HepG2 (cell line): ENCODE results near the gene TMEM120A. TPM values are rescaled to one million over a fixed set of nuclear protein-coding genes. Genes with fewer than 3 reads are reported as not detected.
A peak's percentile ranks its signal among the peaks of the same experiment; 100 is the strongest.

Source experiments
- ATAC-seq: fragments of 200-7000 bp; cut with Tn5 transposase; 3 replicates; pipeline ENCODE4 v1.9.1; 2020; ENCODE audit warnings: mild to moderate bottlenecking, moderate library complexity
- BruUV-seq: library from RNA; stranded (reverse); fragments of 400-500 nt; replicated peaks from 2 replicates; lab custom pipeline; 2021; lab: Mats Ljungman, UMichigan
- CTCF ChIA-PET: fragments of 300-600 bp; formaldehyde crosslinking; extraction: SDS; loops from one replicate; lab custom pipeline; 2021; ENCODE audit warnings: low total read pairs, inconsistent platforms, low intra/inter-chr PET ratio; lab: Yijun Ruan, JAX
- POLR2A ChIA-PET: fragments of 350-600 bp; sonication (Branson Sonifier 250); formaldehyde crosslinking; loops from one replicate; lab custom pipeline; 2020; ENCODE audit warnings: antibody characterized with exemption, inconsistent platforms; lab: Yijun Ruan, JAX
- DNase-seq: peaks from one replicate; pipeline ENCODE4 v3.0.0-alpha.2; 2015; ENCODE audit warnings: low spot score
- FAIRE-seq: peaks from 3 replicates; lab custom pipeline; 2011; peaks lifted over from hg19 to GRCh38; lab: Jason Lieb, UNC
- H2AFZ ChIP-seq: one replicate; pipeline ENCODE4 v1.6.1; 2011; ENCODE audit warnings: low read length, inconsistent platforms
- H3K27ac ChIP-seq: fragments of 300-600 bp; 3 replicates; pipeline ENCODE4 v1.8.0; 2011; ENCODE audit warnings: mixed run types, mild to moderate bottlenecking, mixed read lengths, low read length, inconsistent platforms; ENCODE audit not compliant: insufficient read depth; ENCODE audit errors: extremely low read length
- H3K27me3 ChIP-seq, 2 experiments: fragments of 200-600 bp in 1 of 2; 2 replicates in 1 of 2; 3 replicates in 1 of 2; pipeline versions ENCODE4 v1.6.0 to v1.8.0; 2011; ENCODE audit warnings: low read length in 2 of 2, mild to moderate bottlenecking in 2 of 2, moderate library complexity in 2 of 2, inconsistent platforms in 1 of 2; ENCODE audit not compliant: insufficient read depth in 2 of 2, control insufficient read depth in 1 of 2
- H3K36me3 ChIP-seq, 2 experiments: fragments of 200-600 bp in 1 of 2; replicated peaks in 1 of 2; 2 replicates in 1 of 2; 3 replicates in 1 of 2; pipeline versions ENCODE4 v1.5.1 to v1.8.0; 2011; ENCODE audit warnings: low read length in 2 of 2, inconsistent platforms in 1 of 2; ENCODE audit not compliant: insufficient read depth in 2 of 2, control insufficient read depth in 1 of 2
- H3K4me1 ChIP-seq: 2 replicates; pipeline ENCODE4 v1.5.1; 2012; ENCODE audit warnings: low read length, inconsistent platforms; ENCODE audit not compliant: insufficient read depth
- H3K4me2 ChIP-seq: 2 replicates; pipeline ENCODE4 v1.6.0; 2011; ENCODE audit warnings: low read depth, low read length, inconsistent platforms
- H3K4me3 ChIP-seq, 3 experiments: fragments of 200-600 bp in 1 of 3; sonication (generic), shearing (Covaris generic) in 1 of 3; replicated peaks in 1 of 3; 2 replicates each; pipeline ENCODE4 v1.5.1; 2011 to 2016; ENCODE audit warnings: low read length in 3 of 3, inconsistent platforms in 2 of 3, low read depth in 2 of 3, mild to moderate bottlenecking in 2 of 3, control low read depth in 1 of 3, mixed read lengths in 1 of 3; ENCODE audit not compliant: insufficient read depth in 1 of 3
- H3K79me2 ChIP-seq: one replicate; pipeline ENCODE4 v1.6.1; 2011; ENCODE audit warnings: low read length, inconsistent platforms; ENCODE audit not compliant: insufficient read depth
- H3K9ac ChIP-seq: 2 replicates; pipeline ENCODE4 v1.6.0; 2011; ENCODE audit warnings: mild to moderate bottlenecking, low read depth, low read length, inconsistent platforms; ENCODE audit not compliant: insufficient read depth
- H3K9me3 ChIP-seq: 2 replicates; pipeline ENCODE4 v1.5.1; 2012; ENCODE audit warnings: mild to moderate bottlenecking, low read length
- H4K20me1 ChIP-seq: 2 replicates; pipeline ENCODE4 v1.6.0; 2011; ENCODE audit warnings: inconsistent platforms, mild to moderate bottlenecking, low read length, moderate library complexity; ENCODE audit not compliant: insufficient read depth
- AGO1 ChIP-seq: fragments of 200-400 bp; formaldehyde crosslinking; IDR thresholded peaks from 2 replicates; pipeline ENCODE4 v1.6.1; 2017; ENCODE audit warnings: mild to moderate bottlenecking, low read depth, low read length, moderate library complexity; ENCODE audit not compliant: poor library complexity, severe bottlenecking
- AGO2 ChIP-seq: fragments of 200-400 bp; formaldehyde crosslinking; optimal IDR thresholded peaks from 2 replicates; pipeline ENCODE3; 2017; ENCODE audit warnings: mild to moderate bottlenecking, low read depth, low read length, moderate library complexity
- ELF3 ChIP-seq: IDR thresholded peaks from 2 replicates; pipeline ENCODE4 v1.6.1; 2016; ENCODE audit warnings: missing genetic modification reagents, missing compliant biosample characterization
- FOXO1 ChIP-seq: sonication (generic); formaldehyde crosslinking; IDR thresholded peaks from 2 replicates; pipeline ENCODE4 v1.4.0; 2020; ENCODE audit warnings: missing genetic modification reagents
- HOXA3 ChIP-seq: sonication (generic); formaldehyde crosslinking; IDR thresholded peaks from 2 replicates; pipeline ENCODE4 v1.5.0; 2020; ENCODE audit warnings: missing genetic modification reagents
- IKZF5 ChIP-seq: IDR thresholded peaks from 2 replicates; pipeline ENCODE4 v1.6.1; 2018; ENCODE audit warnings: missing genetic modification reagents, mild to moderate bottlenecking, missing compliant biosample characterization
- MYC ChIP-seq: sonication (generic); formaldehyde crosslinking; IDR thresholded peaks from 2 replicates; pipeline ENCODE4 v1.9.0; 2021; ENCODE audit warnings: missing genetic modification reagents, borderline replicate concordance
- NFKB2 ChIP-seq: sonication (generic); formaldehyde crosslinking; IDR thresholded peaks from 2 replicates; pipeline ENCODE4 v1.4.0; 2020; ENCODE audit warnings: missing genetic modification reagents, borderline replicate concordance
- ONECUT2 ChIP-seq: sonication (generic); formaldehyde crosslinking; IDR thresholded peaks from 2 replicates; pipeline ENCODE4 v1.4.0; 2020; ENCODE audit warnings: missing genetic modification reagents
- PCBP1 ChIP-seq: fragments of 200-400 bp; formaldehyde crosslinking; IDR thresholded peaks from 2 replicates; pipeline ENCODE4 v1.6.1; 2017; ENCODE audit warnings: mild to moderate bottlenecking, low read depth, low read length, borderline replicate concordance
- PLRG1 ChIP-seq: fragments of 450-650 bp; conservative IDR thresholded peaks from 2 replicates; pipeline ENCODE4 v1.6.1; 2016
- POLR2A ChIP-seq, 2 experiments: IDR thresholded peaks; 2 replicates each; pipeline ENCODE4 v1.6.1; 2011; ENCODE audit warnings: low read depth in 2 of 2, low read length in 2 of 2, mild to moderate bottlenecking in 1 of 2, moderate library complexity in 1 of 2; ENCODE audit not compliant: insufficient read depth in 1 of 2
- POLR2AphosphoS2 ChIP-seq: IDR thresholded peaks from 2 replicates; pipeline ENCODE4 v1.6.1; 2011; ENCODE audit warnings: low read depth, low read length, improper control_type of control experiment
- POLR2AphosphoS5 ChIP-seq: IDR thresholded peaks from 2 replicates; pipeline ENCODE4 v1.6.1; 2012; ENCODE audit warnings: low read depth, low read length
- RBFOX2 ChIP-seq: fragments of 200-400 bp; formaldehyde crosslinking; IDR thresholded peaks from 2 replicates; pipeline ENCODE4 v1.6.1; 2017; ENCODE audit warnings: low read depth, mild to moderate bottlenecking, low read length
- RBM22 ChIP-seq: fragments of 200-400 bp; formaldehyde crosslinking; optimal IDR thresholded peaks from 2 replicates; pipeline ENCODE3; 2017; ENCODE audit warnings: mild to moderate bottlenecking, low read length, moderate library complexity
- SALL1 ChIP-seq: sonication (generic); formaldehyde crosslinking; IDR thresholded peaks from 2 replicates; pipeline ENCODE4 v1.8.0; 2022; ENCODE audit warnings: mild to moderate bottlenecking, missing genetic modification reagents
- ZBTB21 ChIP-seq: sonication (generic); formaldehyde crosslinking; IDR thresholded peaks from 2 replicates; pipeline ENCODE4 v1.4.0; 2020; ENCODE audit warnings: missing genetic modification reagents
- ZNF746 ChIP-seq: sonication (generic); formaldehyde crosslinking; IDR thresholded peaks from 2 replicates; pipeline ENCODE4 v1.8.0; 2022; ENCODE audit warnings: mild to moderate bottlenecking, missing genetic modification reagents
- ZNF761 ChIP-seq: sonication (generic); formaldehyde crosslinking; conservative IDR thresholded peaks from 2 replicates; pipeline ENCODE4 v1.4.0; 2020; ENCODE audit warnings: mild to moderate bottlenecking, missing genetic modification reagents
- ZNF780A ChIP-seq: sonication (generic); formaldehyde crosslinking; IDR thresholded peaks from 2 replicates; pipeline ENCODE4 v1.8.0; 2022; ENCODE audit warnings: mild to moderate bottlenecking, missing genetic modification reagents, moderate library complexity
- ZSCAN25 ChIP-seq: sonication (generic); formaldehyde crosslinking; IDR thresholded peaks from 2 replicates; pipeline ENCODE4 v1.8.0; 2022; ENCODE audit warnings: mild to moderate bottlenecking, missing genetic modification reagents
- WGBS: methylation state at CpG from one replicate; pipeline ENCODE4 v1.1.6; 2017; ENCODE audit warnings: low lambda C conversion rate; 5-methylcytosine and 5-hydroxymethylcytosine counted together
- in situ Hi-C: cut with HindIII; loops from 2 replicates; pipeline ENCODE4 v1.10.0; 2017; ENCODE audit warnings: low pct_unique_long_range_greater_than_20kb; ENCODE audit not compliant: extremely low pct_ligation_motif_present
- intact Hi-C: fragments of 100-400 bp; cut with micrococcal nuclease; formaldehyde crosslinking; loops from one replicate; pipeline ENCODE4 v1.10.0; 2022; ENCODE audit not compliant: unreplicated experiment
- polyA plus RNA-seq, 8 experiments: library from polyadenylated mRNA; depleted of rRNA in 3 of 8; stranded (reverse) in 7 of 8; unstranded in 1 of 8; fragments of >200 nt; fragmentation: Illumina TruSeq in 4 of 8; extraction: Trizol in 4 of 8; gene quantifications; 2 replicates each; pipeline versions ENCODE4 v1.2.1 to v1.2.3, GENCODE V29; 2011 to 2016; ENCODE audit warnings: low read depth in 4 of 8, missing spikeins in 1 of 8, mixed read lengths in 1 of 8; ENCODE audit not compliant: insufficient read depth in 1 of 8
- total RNA-seq, 5 experiments: library from RNA; depleted of rRNA; stranded (reverse); fragments of >200 nt; fragmentation: Illumina TruSeq; extraction: Trizol; gene quantifications; 2 replicates each; pipeline ENCODE4 v1.2.3, GENCODE V29; 2016; ENCODE audit warnings: low read depth in 1 of 5

The TMEM120A gene
- total and polyA plus RNA-seq, 2 of the 13 experiments (the other 11 are each of a cell fraction or from before 2014, with no cell fraction given) = 40.3 to 102 TPM

- H3K9ac ChIP-seq = no peak overlapping the region
- no peak overlapping the region for H3K4me3 ChIP-seq
- in situ Hi-C loops (no loop called here), intact Hi-C loops (no loop called here)
- H3K36me3 ChIP-seq = peaks cover 53 to 85% of the 10 kb centered on the region in 2 experiments
- H3K27ac ChIP-seq = no peak overlapping the region
- BruUV-seq = no TSS peak
- peaks cover 2% of the 10 kb centered on the region for H3K4me1 ChIP-seq
- H3K9me3 ChIP-seq = no peaks in the 10 kb centered on the region
- ATAC-seq = no peak
- no peaks in the 10 kb centered on the region for H3K79me2 ChIP-seq
- ChIA-PET POLR2A (interaction anchor here (1.1 to 1.3 kb wide), 2 partner anchors 9 to 10 kb away, joined by 4 to 6 read pairs; partner anchors contain the start of gene TMEM120A), CTCF (no interaction called here)
- no peak overlapping the region for H3K4me2 ChIP-seq
- H4K20me1 ChIP-seq = peaks cover 4% of the 10 kb centered on the region; the same call in 1 of the 2 replicates
- DNase-seq = no peak
- 97% methylated on average over 31 of the region's 44 CpGs for WGBS
- FAIRE-seq = no peak
- no peak overlapping the region for H2AFZ ChIP-seq
- peak; percentile 20; the same call in 1 of the 2 replicates for TF ChIP-seq SALL1 (CRISPR knock-in tag)
- no peak for TF ChIP-seq PLRG1
- TF ChIP-seq POLR2AphosphoS2 = 0 out of 2 replicates have a peak, but pooled peaks have one; percentile 21
- no peak for TF ChIP-seq NFKB2 (CRISPR knock-in tag)
- no peak for TF ChIP-seq FOXO1
- TF ChIP-seq ZNF780A (CRISPR knock-in tag) = no peak
- TF ChIP-seq POLR2A (IDR thresholded peaks at IDR 0.05; ENCODE audit: insufficient read depth in 1 of 2, low read depth in 2 of 2, low read length in 2 of 2) = peak in 1 of 2 experiments; percentile 41; a peak in 1 of 4 replicates
- 0 out of 2 replicates have a peak, but pooled peaks have one; percentile 29 for TF ChIP-seq ZSCAN25 (CRISPR knock-in tag)
- TF ChIP-seq PCBP1 = no peak
- TF ChIP-seq AGO2 = peak; percentile 55
- no peak for TF ChIP-seq IKZF5 (CRISPR knock-in tag)
- TF ChIP-seq RBFOX2 = peak; percentile 41
- TF ChIP-seq ZBTB21 (CRISPR knock-in tag) = no peak
- no peak for TF ChIP-seq ZNF761 (CRISPR knock-in tag)
- TF ChIP-seq HOXA3 (CRISPR knock-in tag) = peak; percentile 29; the same call in 1 of the 2 replicates
- no peak for TF ChIP-seq ONECUT2 (CRISPR knock-in tag)
- TF ChIP-seq POLR2AphosphoS5 = peak; percentile 30
- TF ChIP-seq ELF3 = no peak
- no peak for TF ChIP-seq ZNF746 (CRISPR knock-in tag)
- peak; percentile 76 for TF ChIP-seq AGO1
- 0 out of 2 replicates have a peak, but pooled peaks have one; percentile 4 for TF ChIP-seq MYC (CRISPR knock-in tag)
- TF ChIP-seq RBM22 = peak; percentile 6
- TF ChIP-seq, all 625 proteins: peak for 11
- no peaks in the 10 kb centered on the region for H3K27me3 ChIP-seq
Observed at GRCh38 chr7:75984130-75985008, 10.0 kb downstream of the TMEM120A start.
